Mesenchymal stem cell (in vitro differentiated cells and primary cell): Measurements from ENCODE around the gene EXOSC7.

Experiments
- DNase-seq: peaks from one replicate; pipeline ENCODE4 v3.0.0-alpha.2; 2013
- H2AFZ ChIP-seq: one replicate; pipeline ENCODE4 v1.6.1; 2013; ENCODE audit warnings: low read depth, mild to moderate bottlenecking, control low read depth, inconsistent platforms, low read length, moderate library complexity
- H2AK5ac ChIP-seq: 2 replicates; pipeline ENCODE4 v1.6.1; 2013; ENCODE audit warnings: low read length, moderate library complexity, mild to moderate bottlenecking, inconsistent platforms; ENCODE audit not compliant: severe bottlenecking
- H2BK120ac ChIP-seq: one replicate; pipeline ENCODE4 v1.6.1; 2013; ENCODE audit warnings: low read depth, mild to moderate bottlenecking, inconsistent platforms, low read length, moderate library complexity
- H2BK12ac ChIP-seq, 2 experiments: one replicate each; pipeline ENCODE4 v1.6.1; 2013; ENCODE audit warnings: inconsistent platforms in 2 of 2, low read length in 2 of 2, mild to moderate bottlenecking in 2 of 2, moderate library complexity in 2 of 2, control low read depth in 1 of 2
- H2BK15ac ChIP-seq: one replicate; pipeline ENCODE4 v1.6.1; 2013; ENCODE audit warnings: mild to moderate bottlenecking, low read depth, inconsistent platforms; ENCODE audit not compliant: poor library complexity, severe bottlenecking
- H2BK5ac ChIP-seq: 2 replicates; pipeline ENCODE4 v1.6.1; 2013; ENCODE audit warnings: low read depth, mild to moderate bottlenecking, low read length, control low read depth, inconsistent platforms; ENCODE audit not compliant: poor library complexity, severe bottlenecking
- H3K14ac ChIP-seq, 2 experiments: one replicate each; pipeline ENCODE4 v1.6.1; 2013; ENCODE audit warnings: inconsistent platforms in 2 of 2, low read length in 2 of 2, control low read depth in 1 of 2, mild to moderate bottlenecking in 1 of 2, moderate library complexity in 1 of 2
- H3K18ac ChIP-seq, 2 experiments: one replicate each; pipeline ENCODE4 v1.6.1; 2013; ENCODE audit warnings: inconsistent platforms in 2 of 2, low read length in 2 of 2, control low read depth in 1 of 2, low read depth in 1 of 2, mild to moderate bottlenecking in 1 of 2
- H3K23ac ChIP-seq, 2 experiments: one replicate each; pipeline ENCODE4 v1.6.1; 2013; ENCODE audit warnings: inconsistent platforms in 2 of 2, low read length in 2 of 2, mild to moderate bottlenecking in 2 of 2, moderate library complexity in 2 of 2, control low read depth in 1 of 2
- H3K27ac ChIP-seq: 2 replicates; pipeline ENCODE4 v1.5.1; 2013; ENCODE audit warnings: mild to moderate bottlenecking, moderate library complexity, low read length, control low read depth, inconsistent platforms; ENCODE audit not compliant: poor library complexity, severe bottlenecking
- H3K27me3 ChIP-seq, 2 experiments: 2 replicates each; pipeline versions ENCODE4 v1.6.1 to v1.7.0; 2013; ENCODE audit warnings: low read length in 2 of 2, mild to moderate bottlenecking in 2 of 2, moderate library complexity in 2 of 2, control low read depth in 1 of 2, inconsistent platforms in 1 of 2; ENCODE audit not compliant: control insufficient read depth in 1 of 2, insufficient read depth in 1 of 2
- H3K36me3 ChIP-seq, 2 experiments: 2 replicates each; pipeline versions ENCODE4 v1.6.1 to v1.7.0; 2013; ENCODE audit warnings: low read length in 2 of 2, control low read depth in 1 of 2, inconsistent platforms in 1 of 2, low read depth in 1 of 2, mild to moderate bottlenecking in 1 of 2; ENCODE audit not compliant: insufficient read depth in 2 of 2, control insufficient read depth in 1 of 2
- H3K4ac ChIP-seq, 2 experiments: one replicate each; pipeline ENCODE4 v1.6.1; 2013; ENCODE audit warnings: inconsistent platforms in 2 of 2, low read length in 2 of 2, mild to moderate bottlenecking in 2 of 2, moderate library complexity in 2 of 2, control low read depth in 1 of 2, low read depth in 1 of 2
- H3K4me1 ChIP-seq: 2 replicates; pipeline ENCODE4 v1.6.1; 2013; ENCODE audit warnings: low read depth, low read length, control low read depth; ENCODE audit not compliant: control insufficient read depth, insufficient read depth
- H3K4me2 ChIP-seq: 2 replicates; pipeline ENCODE4 v1.6.1; 2013; ENCODE audit warnings: low read length, mild to moderate bottlenecking, inconsistent platforms; ENCODE audit not compliant: poor library complexity, severe bottlenecking
- H3K4me3 ChIP-seq, 2 experiments: 2 replicates each; pipeline versions ENCODE4 v1.5.1 to v1.7.0; 2013; ENCODE audit warnings: low read length in 2 of 2, mild to moderate bottlenecking in 2 of 2, control low read depth in 1 of 2, low read depth in 1 of 2; ENCODE audit not compliant: insufficient read depth in 1 of 2
- H3K79me1 ChIP-seq: replicated peaks from 2 replicates; pipeline ENCODE4 v1.6.1; 2013; ENCODE audit warnings: mild to moderate bottlenecking, control low read depth, low read length, inconsistent platforms; ENCODE audit not compliant: poor library complexity, severe bottlenecking
- H3K9ac ChIP-seq: 2 replicates; pipeline ENCODE4 v1.7.0; 2013; ENCODE audit warnings: mild to moderate bottlenecking, low read length, moderate library complexity
- H3K9me3 ChIP-seq: 2 replicates; pipeline ENCODE4 v1.7.0; 2013; ENCODE audit warnings: mild to moderate bottlenecking, low read length; ENCODE audit not compliant: control insufficient read depth
- H4K8ac ChIP-seq: one replicate; pipeline ENCODE4 v1.6.1; 2013; ENCODE audit warnings: inconsistent platforms, mild to moderate bottlenecking, low read length, moderate library complexity
- H4K91ac ChIP-seq: one replicate; pipeline ENCODE4 v1.6.1; 2013; ENCODE audit warnings: mild to moderate bottlenecking, low read length, inconsistent platforms
- WGBS: methylation state at CpG from one replicate; pipeline ENCODE4 v1.1.7; 2013; ENCODE audit warnings: mixed read lengths; 5-methylcytosine and 5-hydroxymethylcytosine counted together

The EXOSC7 gene

DNA sequence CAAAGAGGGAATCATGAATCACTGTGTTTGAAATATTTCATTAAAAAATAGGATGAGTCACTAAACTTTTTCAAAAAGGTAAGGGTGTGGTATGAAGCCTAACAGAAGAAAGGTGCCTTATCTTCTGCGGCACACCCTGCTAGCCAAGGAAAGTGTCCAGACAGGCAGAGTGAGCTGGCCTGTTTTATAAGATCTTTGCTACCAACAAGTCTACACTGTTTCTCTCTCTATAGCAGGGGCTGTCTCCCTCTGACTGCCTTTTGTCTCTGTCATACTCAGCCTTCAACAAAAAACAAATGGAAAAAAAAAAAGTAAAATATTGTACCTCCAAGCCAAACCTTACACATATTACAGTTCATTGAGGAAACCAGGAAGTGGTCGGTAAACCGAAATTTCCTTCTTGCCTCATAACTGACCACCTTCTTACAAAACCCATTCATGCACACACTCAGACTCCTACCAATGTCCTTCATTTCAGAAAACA is 9.2 kb upstream of the EXOSC7 start:
- no peak overlapping the region for H3K14ac ChIP-seq
- no peak overlapping the region for H2BK5ac ChIP-seq
- H4K8ac ChIP-seq: no peak overlapping the region
- no peak for DNase-seq
- no peak overlapping the region for H3K27ac ChIP-seq
- H3K27me3 ChIP-seq: no peaks in the 10 kb centered on the region
- no peak overlapping the region for H3K18ac ChIP-seq
- H3K4ac ChIP-seq: no peak overlapping the region
- no peak overlapping the region for H2AFZ ChIP-seq
- H3K9me3 ChIP-seq: no peaks in the 10 kb centered on the region
- H2BK12ac ChIP-seq: no peak overlapping the region
- no peaks in the 10 kb centered on the region for H3K4me1 ChIP-seq
- peaks cover 52% of the 10 kb centered on the region for H3K79me1 ChIP-seq
- no peak overlapping the region for H3K23ac ChIP-seq
- no peak overlapping the region for H3K4me3 ChIP-seq
- 95% methylated on average over 3 of the region's 3 CpGs for WGBS
- H2BK15ac ChIP-seq: no peak overlapping the region
- H2BK120ac ChIP-seq: no peak overlapping the region
- no peak overlapping the region for H3K9ac ChIP-seq
- H4K91ac ChIP-seq: no peak overlapping the region
- no peak overlapping the region for H3K4me2 ChIP-seq
- H2AK5ac ChIP-seq: no peak overlapping the region
- peaks cover 4 to 5% of the 10 kb centered on the region in 2 experiments for H3K36me3 ChIP-seq

GRCh38 chr3:44968447-44968858 is 7.6 kb upstream of the EXOSC7 start:
- H2BK5ac ChIP-seq: no peak overlapping the region
- H3K9ac ChIP-seq: no peak overlapping the region
- H3K14ac ChIP-seq: no peak overlapping the region
- peaks cover 54% of the 10 kb centered on the region for H3K79me1 ChIP-seq
- no peak for DNase-seq
- H2BK15ac ChIP-seq: no peak overlapping the region
- H3K4me2 ChIP-seq: no peak overlapping the region
- no peak overlapping the region for H4K8ac ChIP-seq
- H3K27ac ChIP-seq: no peak overlapping the region
- no peaks in the 10 kb centered on the region for H3K9me3 ChIP-seq
- no peak overlapping the region for H3K23ac ChIP-seq
- H2AK5ac ChIP-seq: no peak overlapping the region
- no peak overlapping the region for H3K18ac ChIP-seq
- H2BK12ac ChIP-seq: no peak overlapping the region
- peaks cover 4 to 5% of the 10 kb centered on the region in 2 experiments for H3K36me3 ChIP-seq
- no peak overlapping the region for H2BK120ac ChIP-seq
- no peaks in the 10 kb centered on the region for H3K4me1 ChIP-seq
- no peak overlapping the region for H4K91ac ChIP-seq
- H3K4me3 ChIP-seq: no peak overlapping the region
- no peaks in the 10 kb centered on the region for H3K27me3 ChIP-seq
- 96% methylated on average over 6 of the region's 6 CpGs for WGBS
- H2AFZ ChIP-seq: no peak overlapping the region
- no peak overlapping the region for H3K4ac ChIP-seq

GRCh38 chr3:44969154-44969827 is 6.8 kb upstream of the EXOSC7 start:
- Histone ChIP-seq H2BK15ac (no peak overlapping the region), H3K27me3 (no peaks in the 10 kb centered on the region), H3K4me1 (no peaks in the 10 kb centered on the region), H3K4ac (no peak overlapping the region), H3K4me3 (no peak overlapping the region), H2AFZ (no peak overlapping the region), H3K18ac (no peak overlapping the region), H3K36me3 (peaks cover 4 to 5% of the 10 kb centered on the region in 2 experiments), H3K9me3 (no peaks in the 10 kb centered on the region), H2BK120ac (no peak overlapping the region), H2BK12ac (no peak overlapping the region), H3K4me2 (no peak overlapping the region), H3K23ac (no peak overlapping the region), H4K91ac (no peak overlapping the region), H2AK5ac (no peak overlapping the region), H3K14ac (no peak overlapping the region), H2BK5ac (no peak overlapping the region), H3K9ac (no peak overlapping the region), H3K79me1 (peaks cover 47% of the 10 kb centered on the region), H3K27ac (no peak overlapping the region), H4K8ac (no peak overlapping the region)
- DNase-seq: no peak
- WGBS: 98% methylated on average over 5 of the region's 5 CpGs

- no peak overlapping the region for H3K4ac ChIP-seq
- no peak overlapping the region for H3K4me2 ChIP-seq
- H4K8ac ChIP-seq: no peak overlapping the region
- no peak overlapping the region for H4K91ac ChIP-seq
- no peak overlapping the region for H3K18ac ChIP-seq
- WGBS: 91% methylated on average over 2 of the region's 2 CpGs
- no peak overlapping the region for H3K27ac ChIP-seq
- H2BK12ac ChIP-seq: no peak overlapping the region
- peaks cover 4 to 5% of the 10 kb centered on the region in 2 experiments for H3K36me3 ChIP-seq
- no peak for DNase-seq
- H2BK120ac ChIP-seq: no peak overlapping the region
- H3K9ac ChIP-seq: no peak overlapping the region
- H3K27me3 ChIP-seq: no peaks in the 10 kb centered on the region
- no peak overlapping the region for H2AK5ac ChIP-seq
- no peak overlapping the region for H2BK15ac ChIP-seq
- no peak overlapping the region for H2AFZ ChIP-seq
- H3K23ac ChIP-seq: no peak overlapping the region
- no peak overlapping the region for H3K14ac ChIP-seq
- peaks cover 51% of the 10 kb centered on the region for H3K79me1 ChIP-seq
- H3K9me3 ChIP-seq: no peaks in the 10 kb centered on the region
- H3K4me1 ChIP-seq: peaks cover 3% of the 10 kb centered on the region
- H2BK5ac ChIP-seq: no peak overlapping the region
- H3K4me3 ChIP-seq: no peak overlapping the region
Measured at GRCh38 chr3:44969828-44970179, 6.2 kb upstream of the EXOSC7 start.
